Activated naive CD4-positive, alpha-beta T cell treated with anti-CD3 and anti-CD28 coated beads, Interleukin-2, amount 50 U/mL, for 24 hours (primary cell): ENCODE results near the gene SLC2A1.

Experiments
- H3K27ac Mint-ChIP-seq: one replicate; pipeline ENCODE4 v1.8.0; 2021; ENCODE audit warnings: mild to moderate bottlenecking, mixed read lengths
- H3K27me3 Mint-ChIP-seq: one replicate; pipeline ENCODE4 v1.8.0; 2021; ENCODE audit warnings: mixed read lengths
- H3K36me3 Mint-ChIP-seq: one replicate; pipeline ENCODE4 v1.8.0; 2021; ENCODE audit warnings: mixed read lengths
- H3K4me1 Mint-ChIP-seq: one replicate; pipeline ENCODE4 v1.8.0; 2021; ENCODE audit warnings: mixed read lengths
- H3K4me3 Mint-ChIP-seq: one replicate; pipeline ENCODE4 v1.8.0; 2021; ENCODE audit warnings: mild to moderate bottlenecking, mixed read lengths
- H3K9me3 Mint-ChIP-seq: one replicate; pipeline ENCODE4 v1.8.0; 2021; ENCODE audit warnings: mixed read lengths

Gene SLC2A1

DNA sequence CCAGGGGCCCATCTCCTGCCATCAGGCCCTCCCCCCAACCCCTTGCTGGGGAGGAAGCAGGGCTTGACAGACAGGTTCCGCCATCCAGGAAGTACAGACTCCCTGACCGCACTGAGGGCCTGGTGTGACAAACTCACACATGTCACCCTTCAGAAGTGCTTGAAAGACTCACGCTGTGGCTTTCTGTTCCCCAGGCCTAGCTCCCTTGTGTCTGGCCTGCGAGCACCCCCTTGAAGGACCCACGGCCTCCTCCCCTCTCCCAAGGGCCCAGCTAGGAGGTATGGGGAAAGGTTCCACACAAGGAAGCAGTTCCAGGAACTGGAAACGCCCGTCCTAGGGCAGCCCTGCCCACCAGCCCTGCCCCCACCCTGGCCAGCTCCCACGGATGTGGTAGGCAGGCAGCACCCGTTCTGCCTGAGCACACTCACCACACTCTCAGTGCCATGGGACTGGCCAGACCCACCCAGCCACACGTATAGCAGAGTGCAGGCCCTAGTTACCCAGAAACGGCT is 26.7 kb downstream of the SLC2A1 start:
- Mint-ChIP-seq H3K4me1 (peaks cover 72% of the 10 kb centered on the region), H3K27me3 (no peaks in the 10 kb centered on the region), H3K4me3 (peak overlapping the region; percentile 66), H3K9me3 (no peaks in the 10 kb centered on the region), H3K27ac (peak overlapping the region; percentile 96), H3K36me3 (peaks cover 10% of the 10 kb centered on the region)

- Mint-ChIP-seq H3K4me1 (peaks cover 65% of the 10 kb centered on the region), H3K27me3 (no peaks in the 10 kb centered on the region), H3K9me3 (no peaks in the 10 kb centered on the region), H3K36me3 (peaks cover 12% of the 10 kb centered on the region), H3K4me3 (peak overlapping the region; percentile 60), H3K27ac (peak overlapping the region; percentile 96)
Measured at GRCh38 chr1:42931108-42931539, 27.5 kb downstream of the SLC2A1 start.

DNA sequence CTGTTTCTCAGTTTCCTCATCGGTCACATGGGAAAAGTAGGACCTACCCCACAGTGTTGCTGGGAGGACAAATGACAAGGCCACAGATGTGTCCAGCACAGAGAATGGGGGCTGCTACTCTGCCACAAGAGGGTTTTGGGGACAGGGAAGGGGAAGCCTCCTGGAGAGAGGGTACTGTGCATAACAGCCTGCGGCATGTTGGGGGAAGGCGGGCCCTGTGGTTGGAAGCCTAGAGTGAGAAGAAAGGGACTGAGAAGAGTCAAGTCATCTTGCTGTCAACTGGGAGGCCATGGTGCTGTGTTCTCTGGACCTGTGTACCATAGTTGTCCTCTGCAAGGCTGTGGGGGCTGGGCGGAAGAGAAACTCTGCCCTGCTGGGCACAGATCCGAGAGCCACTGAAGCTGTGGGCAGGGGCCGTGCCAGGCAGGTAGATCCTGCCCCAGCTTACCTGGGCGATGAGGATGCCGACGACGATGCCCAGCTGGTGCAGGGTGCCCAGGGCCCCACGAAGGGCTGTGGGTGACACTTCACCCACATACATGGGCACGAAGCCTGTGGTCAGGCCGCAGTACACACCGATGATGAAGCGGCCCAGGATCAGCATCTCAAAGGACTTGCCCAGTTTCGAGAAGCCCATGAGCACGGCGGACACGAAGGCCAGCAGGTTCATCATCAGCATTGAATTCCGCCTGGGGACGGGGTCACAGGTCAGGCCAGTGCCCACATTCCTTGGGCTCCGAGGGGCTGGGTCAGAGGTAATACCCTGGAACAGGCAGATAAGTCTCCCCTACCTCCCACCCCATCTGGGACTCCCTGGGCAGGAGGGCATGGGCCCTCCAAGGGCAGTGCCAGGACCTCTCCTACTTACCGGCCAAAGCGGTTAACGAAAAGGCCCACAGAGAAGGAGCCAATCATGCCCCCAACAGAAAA is 28.2 kb downstream of the SLC2A1 start:
- Mint-ChIP-seq H3K4me1 (peaks cover 65% of the 10 kb centered on the region), H3K27ac (peak overlapping the region; percentile 96), H3K9me3 (no peaks in the 10 kb centered on the region), H3K27me3 (no peaks in the 10 kb centered on the region), H3K4me3 (peak overlapping the region; percentile 60), H3K36me3 (peaks cover 12% of the 10 kb centered on the region)

- peaks cover 12% of the 10 kb centered on the region for H3K36me3 Mint-ChIP-seq
- H3K27ac Mint-ChIP-seq = peak overlapping the region; percentile 51
- no peaks in the 10 kb centered on the region for H3K27me3 Mint-ChIP-seq
- peaks cover 63% of the 10 kb centered on the region for H3K4me1 Mint-ChIP-seq
- H3K9me3 Mint-ChIP-seq = no peaks in the 10 kb centered on the region
- peak overlapping the region; percentile 51 for H3K4me3 Mint-ChIP-seq
Measured at GRCh38 chr1:42929434-42930177, 29.1 kb downstream of the SLC2A1 start.

DNA sequence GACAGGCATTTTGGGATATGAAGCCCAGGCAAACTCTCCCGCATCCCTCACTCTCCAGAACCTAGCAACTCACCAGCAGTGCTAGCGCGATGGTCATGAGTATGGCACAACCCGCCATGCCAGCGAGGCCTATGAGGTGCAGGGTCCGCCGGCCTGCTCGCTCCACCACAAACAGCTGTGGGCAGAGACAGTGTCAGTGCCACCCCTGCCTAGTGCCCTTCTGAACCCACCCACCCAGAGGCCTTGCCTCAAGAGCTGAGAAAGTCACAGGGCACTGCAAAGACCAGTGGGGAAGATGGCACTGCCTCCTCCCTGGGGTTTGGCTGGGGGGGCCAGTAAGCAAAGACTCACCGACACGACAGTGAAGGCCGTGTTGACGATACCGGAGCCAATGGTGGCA is 29.8 kb downstream of the SLC2A1 start:
- H3K27me3 Mint-ChIP-seq = no peaks in the 10 kb centered on the region
- peak overlapping the region; percentile 51 for H3K4me3 Mint-ChIP-seq
- no peaks in the 10 kb centered on the region for H3K9me3 Mint-ChIP-seq
- H3K36me3 Mint-ChIP-seq = peaks cover 11% of the 10 kb centered on the region
- H3K27ac Mint-ChIP-seq = no peak overlapping the region
- peaks cover 60% of the 10 kb centered on the region for H3K4me1 Mint-ChIP-seq

GRCh38 chr1:42927920-42928505 is 30.7 kb downstream of the SLC2A1 start:
- no peaks in the 10 kb centered on the region for H3K27me3 Mint-ChIP-seq
- H3K4me1 Mint-ChIP-seq = peaks cover 59% of the 10 kb centered on the region
- no peaks in the 10 kb centered on the region for H3K9me3 Mint-ChIP-seq
- peaks cover 8% of the 10 kb centered on the region for H3K36me3 Mint-ChIP-seq
- H3K27ac Mint-ChIP-seq = no peak overlapping the region
- H3K4me3 Mint-ChIP-seq = no peak overlapping the region

GRCh38 chr1:42927274-42927841 is 31.3 kb downstream of the SLC2A1 start:
- H3K27ac Mint-ChIP-seq = no peak overlapping the region
- H3K4me1 Mint-ChIP-seq = peaks cover 59% of the 10 kb centered on the region
- H3K27me3 Mint-ChIP-seq = no peaks in the 10 kb centered on the region
- H3K36me3 Mint-ChIP-seq = peaks cover 8% of the 10 kb centered on the region
- no peak overlapping the region for H3K4me3 Mint-ChIP-seq
- no peaks in the 10 kb centered on the region for H3K9me3 Mint-ChIP-seq

GRCh38 chr1:42926879-42927242 is 31.8 kb downstream of the SLC2A1 start:
- Mint-ChIP-seq H3K9me3 (no peaks in the 10 kb centered on the region), H3K36me3 (peaks cover 8% of the 10 kb centered on the region), H3K27ac (no peak overlapping the region), H3K4me3 (no peak overlapping the region), H3K4me1 (peaks cover 54% of the 10 kb centered on the region), H3K27me3 (no peaks in the 10 kb centered on the region)

GRCh38 chr1:42926235-42926878 is 32.3 kb downstream of the SLC2A1 start:
- no peaks in the 10 kb centered on the region for H3K9me3 Mint-ChIP-seq
- peaks cover 8% of the 10 kb centered on the region for H3K36me3 Mint-ChIP-seq
- no peak overlapping the region for H3K4me3 Mint-ChIP-seq
- H3K4me1 Mint-ChIP-seq = peaks cover 50% of the 10 kb centered on the region
- no peaks in the 10 kb centered on the region for H3K27me3 Mint-ChIP-seq
- H3K27ac Mint-ChIP-seq = no peak overlapping the region

DNA sequence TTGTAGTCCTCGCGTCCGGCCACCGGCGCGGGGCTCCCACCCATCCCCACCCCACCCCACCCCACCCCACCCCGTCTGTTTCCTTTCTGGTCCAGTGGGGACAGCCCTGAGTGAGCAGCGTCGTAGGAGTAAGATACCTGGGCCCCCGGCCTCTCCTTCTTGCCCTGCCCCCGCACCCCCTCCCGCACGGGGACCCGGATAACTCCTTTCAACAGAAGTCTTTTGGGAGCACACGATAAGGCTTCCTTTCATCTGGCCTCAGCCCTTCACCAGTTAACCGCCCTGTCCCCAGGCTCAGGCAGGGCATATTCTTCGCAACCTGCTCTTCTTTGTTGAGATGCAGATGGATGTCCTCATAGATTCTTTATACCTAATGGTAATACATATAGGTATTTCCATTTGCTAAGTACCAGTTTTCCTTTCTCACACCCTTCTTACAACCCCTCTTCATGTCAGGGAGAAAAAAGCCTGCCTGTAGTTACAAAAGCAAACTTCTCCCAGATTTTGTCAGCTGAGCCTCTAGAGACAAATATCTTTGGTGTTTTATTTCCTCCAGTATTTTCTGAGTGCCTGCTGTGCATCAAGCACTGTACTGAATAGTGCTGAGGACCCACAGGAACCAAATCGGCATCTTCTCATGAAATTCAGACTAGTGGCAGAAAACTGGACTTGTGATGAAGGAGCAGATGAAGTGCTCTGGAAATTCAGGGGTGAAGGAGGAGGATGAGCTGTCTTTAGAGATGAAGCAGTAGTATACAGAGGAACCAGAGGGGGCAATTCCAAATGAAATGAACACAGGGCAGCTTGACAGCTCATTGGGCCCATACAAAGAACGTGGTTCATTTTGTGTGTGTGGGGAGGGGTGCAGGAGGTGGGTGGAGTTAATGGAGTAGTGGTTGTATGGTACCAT is 33.6 kb downstream of the SLC2A1 start:
- H3K27ac Mint-ChIP-seq = peak overlapping the region; percentile 99
- peak overlapping the region; percentile 89 for H3K4me3 Mint-ChIP-seq
- H3K36me3 Mint-ChIP-seq = peaks cover 7% of the 10 kb centered on the region
- H3K27me3 Mint-ChIP-seq = no peaks in the 10 kb centered on the region
- no peaks in the 10 kb centered on the region for H3K9me3 Mint-ChIP-seq
- H3K4me1 Mint-ChIP-seq = peaks cover 41% of the 10 kb centered on the region

DNA sequence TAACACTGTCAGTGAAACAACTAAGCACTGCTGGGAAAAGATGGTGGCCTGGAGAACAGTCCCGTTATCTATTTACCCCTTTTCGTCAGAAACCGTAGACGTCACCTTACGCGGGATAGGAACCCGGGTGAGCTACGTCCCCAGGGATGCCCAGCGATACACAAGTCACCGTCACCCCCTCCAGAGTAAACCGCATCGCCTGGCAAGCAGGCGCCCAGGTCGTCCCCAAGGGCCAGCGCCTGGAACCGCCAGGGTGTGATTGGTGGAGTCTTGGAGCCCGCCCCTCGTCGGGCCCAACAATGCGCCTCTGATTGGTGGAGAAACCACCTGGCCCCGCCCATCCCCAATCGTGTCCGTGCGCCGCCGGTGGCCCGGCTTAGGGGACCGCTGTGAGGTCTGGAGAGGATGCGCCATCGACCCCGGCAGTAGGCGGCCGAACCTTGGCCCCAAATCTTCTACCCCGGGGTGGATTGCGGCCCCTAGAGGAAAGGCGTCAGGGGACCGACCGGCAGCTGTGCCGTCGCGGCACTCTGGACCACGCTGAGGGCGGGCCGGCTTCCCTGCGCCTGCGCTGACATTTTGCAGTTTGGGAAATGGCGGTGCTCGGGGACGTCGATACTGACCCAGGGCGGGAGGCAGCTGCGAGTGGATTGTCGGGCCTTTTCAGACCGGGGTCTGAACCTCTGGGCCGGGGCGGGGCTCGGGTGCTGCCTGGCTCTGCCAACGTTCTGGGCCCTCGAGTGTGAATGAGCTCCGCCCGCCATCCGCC is 34.4 kb downstream of the SLC2A1 start:
- H3K27ac Mint-ChIP-seq = peak overlapping the region; percentile 97
- peak overlapping the region; percentile 89 for H3K4me3 Mint-ChIP-seq
- peaks cover 38% of the 10 kb centered on the region for H3K4me1 Mint-ChIP-seq
- no peaks in the 10 kb centered on the region for H3K9me3 Mint-ChIP-seq
- no peaks in the 10 kb centered on the region for H3K27me3 Mint-ChIP-seq
- H3K36me3 Mint-ChIP-seq = peaks cover 6% of the 10 kb centered on the region

GRCh38 chr1:42923367-42924081 is 35.1 kb downstream of the SLC2A1 start:
- Mint-ChIP-seq H3K36me3 (peaks cover 4% of the 10 kb centered on the region), H3K4me1 (peaks cover 34% of the 10 kb centered on the region)

More at GRCh38 chr1:42923367-42924081, 35.1 kb downstream of the SLC2A1 start:
- H3K4me3 Mint-ChIP-seq = peak overlapping the region; percentile 89
- H3K27ac Mint-ChIP-seq = peak overlapping the region; percentile 97
- no peaks in the 10 kb centered on the region for H3K9me3 Mint-ChIP-seq
- H3K27me3 Mint-ChIP-seq = no peaks in the 10 kb centered on the region
